NCI-H748 treated with DMSO at 0.1 percent for 48 hours (cell line): Measurements from ENCODE around the gene TMEM18.

Source experiments
- DNase-seq: peaks from one replicate; lab custom pipeline; 2025; lab: John Stamatoyannopoulos, UW

The TMEM18 gene

GRCh38 chr2:672606-672905 lies 4.7 kb downstream of the TMEM18 start:
- DNase-seq = no peak

GRCh38 chr2:671787-672605 lies 5.2 kb downstream of the TMEM18 start:
- DNase-seq = no peak

DNA sequence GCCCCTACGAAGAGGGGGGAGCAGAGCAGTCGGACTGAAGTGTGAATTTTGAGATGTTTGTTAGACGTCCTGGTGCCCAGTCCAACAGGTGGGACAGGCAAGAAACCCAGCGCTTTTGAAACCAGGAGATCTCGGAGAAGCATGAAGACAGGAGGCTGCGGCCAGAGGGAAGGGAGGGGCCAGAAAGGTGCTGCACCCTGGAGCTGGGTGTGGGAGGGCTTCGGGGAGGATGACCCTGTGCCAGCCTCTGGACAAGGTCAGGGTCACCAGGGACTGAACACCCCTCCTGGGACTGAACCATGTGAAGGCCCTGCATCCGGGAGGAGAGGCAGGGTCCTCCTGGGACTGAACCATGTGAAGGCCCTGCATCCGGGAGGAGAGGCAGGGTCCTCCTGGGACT lies 6.1 kb downstream of the TMEM18 start:
- DNase-seq = no peak

DNA sequence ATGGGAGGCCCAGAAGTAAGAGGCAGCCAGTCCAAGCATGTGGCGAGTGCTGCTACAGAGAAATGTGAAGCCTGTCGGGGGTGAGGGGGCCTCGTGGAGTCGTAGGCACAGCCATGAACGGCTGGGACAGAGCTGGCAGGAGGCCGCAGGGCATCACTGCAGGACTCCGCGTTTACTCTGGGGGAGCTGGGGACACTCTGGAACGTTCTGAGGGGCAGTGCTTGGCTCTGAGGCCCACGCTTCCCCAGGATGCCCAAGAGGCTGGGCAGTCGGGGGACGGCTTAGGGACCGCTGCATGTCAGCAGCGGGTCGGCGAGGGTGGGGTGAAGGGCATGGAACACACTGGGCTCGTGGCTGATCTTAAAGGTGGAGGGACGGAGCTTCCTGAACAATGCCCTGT lies 6.6 kb downstream of the TMEM18 start:
- DNase-seq = no peak

DNA sequence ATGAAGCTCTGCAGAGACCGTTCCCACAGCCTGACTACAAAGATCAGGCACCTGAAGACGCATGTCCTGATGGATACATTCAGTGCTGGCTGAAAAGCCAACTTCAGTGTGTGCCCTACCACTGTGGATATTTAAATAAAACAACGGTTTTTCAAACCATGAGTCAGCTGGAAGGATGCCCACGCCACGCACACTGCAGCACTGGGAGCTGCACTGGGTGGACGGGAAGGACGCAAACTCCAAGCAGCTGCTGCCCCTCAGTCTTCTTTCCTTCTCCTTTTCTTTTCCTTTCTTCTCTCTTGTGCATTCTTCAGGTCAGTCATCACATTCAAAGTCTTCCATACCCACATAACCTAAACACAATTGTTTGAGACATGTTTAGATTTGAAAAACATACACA lies 7.9 kb downstream of the TMEM18 start:
- DNase-seq = no peak

- no peak for DNase-seq
Measured at GRCh38 chr2:668000-668398, 9.2 kb downstream of the TMEM18 start.

DNA sequence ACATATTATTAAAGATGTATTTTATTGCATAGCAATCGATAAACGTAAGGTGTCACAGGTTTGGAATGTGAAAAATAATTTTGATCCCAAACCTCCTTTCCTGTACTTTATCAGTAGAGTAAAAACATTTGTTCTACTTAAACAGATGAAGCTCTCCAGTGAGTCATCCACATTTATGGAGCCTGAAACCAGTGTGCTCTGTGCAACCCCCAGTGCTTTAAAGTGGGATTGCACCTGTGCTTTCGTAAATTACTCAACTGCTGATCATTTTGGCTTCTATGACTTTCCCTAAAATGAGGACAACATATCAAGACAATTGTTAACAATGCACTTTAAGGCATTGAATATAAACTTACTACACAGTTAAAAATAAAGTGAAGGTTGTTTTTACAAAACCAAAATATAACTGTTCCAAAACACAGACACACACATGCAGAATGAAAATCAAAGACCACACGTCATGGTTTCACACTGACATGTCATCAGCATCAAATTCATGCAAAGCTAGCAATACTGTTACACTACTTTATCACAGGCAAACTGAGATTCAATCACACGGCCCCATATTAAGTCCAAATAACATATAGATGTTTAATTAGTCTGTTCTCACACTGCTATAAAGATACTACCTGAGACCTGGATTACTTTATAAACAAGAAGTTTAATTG lies 9.7 kb downstream of the TMEM18 start:
- DNase-seq = no peak

GRCh38 chr2:666441-666840 lies 10.8 kb downstream of the TMEM18 start:
- DNase-seq = no peak

DNA sequence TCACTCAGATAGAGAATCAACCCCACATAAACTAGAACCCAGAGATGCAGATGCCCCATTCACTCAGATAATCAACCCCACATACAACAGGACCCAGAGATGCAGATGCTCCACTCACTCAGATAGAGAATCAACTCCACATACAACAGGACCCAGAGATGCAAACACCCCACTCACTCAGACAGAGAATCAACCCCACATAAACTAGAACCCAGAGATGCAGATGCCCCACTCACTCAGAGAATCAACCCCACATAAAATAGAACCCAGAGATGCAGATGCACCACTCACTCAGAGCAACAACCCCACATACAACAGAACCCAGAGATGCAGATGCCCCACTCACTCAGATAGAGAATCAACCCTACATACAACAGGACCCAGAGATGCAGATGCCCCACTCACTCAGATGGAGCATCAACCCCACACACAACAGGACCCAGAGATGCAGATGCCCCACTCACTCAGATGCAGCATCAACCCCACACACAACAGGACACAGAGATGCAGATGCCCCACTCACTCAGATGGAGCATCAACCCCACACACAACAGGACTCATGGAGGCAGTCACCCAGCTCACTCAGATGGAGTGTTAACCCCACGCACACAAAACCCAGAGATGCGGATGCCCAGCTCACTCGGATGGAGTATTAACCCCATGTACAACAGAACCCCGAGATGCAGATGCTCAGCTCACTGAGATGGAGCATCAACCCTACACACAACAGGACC lies 11.7 kb downstream of the TMEM18 start:
- DNase-seq = no peak

DNA sequence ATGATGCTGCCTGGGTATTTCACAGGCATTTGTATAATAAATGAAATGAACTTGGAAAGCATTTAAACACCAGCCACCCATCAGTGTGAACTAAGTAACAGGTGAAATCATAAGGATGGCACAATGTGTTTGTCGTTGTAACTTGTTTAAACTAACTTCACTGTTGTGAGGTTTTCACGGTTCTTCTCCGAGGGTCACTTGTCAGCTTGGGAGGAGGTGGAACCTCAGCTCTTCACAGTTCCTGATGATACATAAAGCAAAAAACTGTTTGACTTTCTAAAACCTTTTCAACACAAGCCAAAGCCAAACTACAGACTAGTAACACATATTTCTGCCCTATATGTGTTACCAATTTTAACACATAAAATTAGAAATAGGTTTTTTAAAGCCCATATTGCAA lies 13.1 kb downstream of the TMEM18 start:
- no peak for DNase-seq

DNA sequence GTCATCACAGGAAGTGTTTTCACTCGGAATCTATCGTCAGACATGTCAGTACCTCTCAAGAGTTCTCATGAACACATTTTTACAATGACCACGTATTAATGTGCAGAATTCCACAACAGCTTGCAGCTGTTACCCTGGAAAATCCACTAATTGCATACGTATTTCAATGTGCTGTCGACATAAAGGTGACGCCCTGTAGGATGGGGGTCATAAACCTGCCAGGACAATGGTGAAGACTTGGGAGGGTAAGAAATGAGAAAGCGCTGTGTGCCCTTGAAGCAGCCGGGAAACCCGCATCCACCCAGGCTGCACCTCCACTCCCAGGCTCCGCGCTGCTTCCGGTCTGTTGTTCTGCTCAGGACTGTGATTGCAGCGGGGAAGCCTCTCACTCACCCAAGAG lies 14.0 kb downstream of the TMEM18 start:
- DNase-seq = no peak

GRCh38 chr2:661360-661635 lies 15.9 kb downstream of the TMEM18 start:
- DNase-seq = no peak

GRCh38 chr2:660586-661359 lies 16.4 kb downstream of the TMEM18 start:
- no peak for DNase-seq

- DNase-seq = no peak
Measured at GRCh38 chr2:660029-660428, 17.2 kb downstream of the TMEM18 start.

- no peak for DNase-seq
Measured at GRCh38 chr2:658426-658825, 18.8 kb downstream of the TMEM18 start.

DNA sequence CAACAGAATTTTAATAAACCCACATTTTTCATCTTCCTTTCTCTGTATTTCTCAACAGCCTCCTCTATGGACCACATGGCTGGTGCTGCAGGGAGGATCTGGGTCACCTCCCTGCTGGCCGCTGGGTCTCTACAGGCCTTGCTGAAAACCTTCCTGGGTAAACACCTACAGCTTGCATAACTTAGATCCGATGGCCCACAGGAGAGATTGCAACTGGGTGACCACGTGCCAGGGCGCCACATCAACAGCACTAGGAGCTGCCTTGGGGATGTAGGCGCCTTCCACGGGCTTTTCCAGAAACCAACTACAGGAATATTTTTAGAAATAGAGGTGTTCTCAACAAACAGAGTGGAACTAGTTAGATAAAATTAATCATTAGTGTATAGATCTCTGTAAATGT lies 19.4 kb downstream of the TMEM18 start:
- no peak for DNase-seq

DNA sequence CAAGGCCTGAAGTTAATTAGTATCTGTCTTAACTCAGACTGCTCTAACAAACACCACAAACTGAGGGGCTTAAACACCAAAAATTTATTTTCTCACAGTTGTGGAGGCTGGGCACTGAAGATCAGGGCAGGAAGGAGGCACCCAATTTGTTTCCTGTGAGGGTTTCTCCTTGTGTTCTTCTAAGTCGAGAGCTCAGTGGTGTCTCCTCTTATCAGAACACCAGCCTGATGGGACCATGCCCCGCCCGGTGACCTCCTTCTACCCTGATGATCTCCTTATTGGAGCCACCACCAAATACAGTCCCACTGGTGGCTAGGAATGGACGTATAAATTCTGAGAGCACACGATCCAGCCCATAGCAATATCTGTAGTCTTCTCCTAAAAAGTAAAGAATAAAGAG lies 20.5 kb downstream of the TMEM18 start:
- no peak for DNase-seq

DNA sequence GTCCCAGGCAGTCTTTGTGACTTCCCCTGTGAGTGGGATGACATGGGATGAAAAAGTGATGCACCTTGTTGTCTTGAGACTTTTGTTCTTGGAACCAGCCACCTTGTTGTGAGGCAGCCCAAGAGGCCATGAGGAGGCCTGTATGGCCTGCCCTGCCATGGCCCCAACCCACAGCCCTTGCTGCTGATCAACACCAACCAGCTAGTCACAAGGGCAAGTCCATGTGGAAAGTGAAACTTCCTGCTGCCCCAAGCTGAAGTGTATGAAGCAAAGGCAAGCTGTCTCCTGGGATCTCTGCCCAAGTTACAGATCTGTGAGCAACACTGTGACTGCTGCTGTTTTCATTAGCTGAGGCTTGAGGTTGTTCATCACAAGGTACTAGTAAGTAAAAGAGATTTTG lies 21.6 kb downstream of the TMEM18 start:
- no peak for DNase-seq

- no peak for DNase-seq
Measured at GRCh38 chr2:654896-655295, 22.3 kb downstream of the TMEM18 start.

DNA sequence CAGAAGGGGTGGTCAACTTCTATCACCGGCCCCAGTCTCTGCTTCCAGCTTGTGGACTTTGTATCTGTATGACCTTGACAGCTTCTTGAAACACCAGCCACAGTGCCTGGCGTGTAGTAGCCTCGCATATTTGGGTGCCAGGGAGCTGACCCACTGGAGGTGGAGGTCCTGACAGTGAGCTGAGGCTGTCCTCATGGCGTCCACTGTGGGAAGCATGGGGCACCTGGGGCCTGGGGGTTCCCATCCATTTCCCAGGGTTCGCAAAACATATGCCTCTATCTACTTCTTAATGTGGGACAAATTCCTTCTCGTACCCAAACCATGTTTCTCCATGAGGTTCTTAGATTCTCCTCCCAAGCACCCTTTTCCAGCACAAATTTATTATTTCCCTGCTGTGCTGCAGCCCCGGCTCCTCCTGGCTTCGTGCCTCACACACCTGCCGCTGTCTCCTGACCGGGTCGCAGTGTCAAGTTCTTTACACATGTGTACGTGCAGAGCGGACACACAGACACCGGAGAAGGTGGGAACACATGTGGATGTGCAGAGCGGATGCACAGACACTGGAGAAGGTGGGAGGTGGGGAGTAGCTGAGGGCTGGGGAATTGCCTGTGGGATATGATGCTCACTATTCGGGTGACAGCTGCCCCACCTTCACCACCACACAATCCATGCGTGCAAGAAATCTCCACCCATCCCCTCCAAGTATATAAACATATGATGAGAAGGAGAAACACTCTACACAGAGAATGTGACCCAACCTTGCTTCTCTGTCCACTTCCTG lies 23.4 kb downstream of the TMEM18 start:
- no peak for DNase-seq

GRCh38 chr2:652881-653480 lies 24.2 kb downstream of the TMEM18 start:
- no peak for DNase-seq

- DNase-seq = no peak
Measured at GRCh38 chr2:651951-652373, 25.2 kb downstream of the TMEM18 start.
